COLO829 (cell line): ENCODE results near the gene TMPRSS4.

Source experiments
- DNase-seq: peaks from one replicate; pipeline ENCODE4 v3.0.0; 2012; ENCODE audit warnings: low spot score

TMPRSS4 gene

DNA sequence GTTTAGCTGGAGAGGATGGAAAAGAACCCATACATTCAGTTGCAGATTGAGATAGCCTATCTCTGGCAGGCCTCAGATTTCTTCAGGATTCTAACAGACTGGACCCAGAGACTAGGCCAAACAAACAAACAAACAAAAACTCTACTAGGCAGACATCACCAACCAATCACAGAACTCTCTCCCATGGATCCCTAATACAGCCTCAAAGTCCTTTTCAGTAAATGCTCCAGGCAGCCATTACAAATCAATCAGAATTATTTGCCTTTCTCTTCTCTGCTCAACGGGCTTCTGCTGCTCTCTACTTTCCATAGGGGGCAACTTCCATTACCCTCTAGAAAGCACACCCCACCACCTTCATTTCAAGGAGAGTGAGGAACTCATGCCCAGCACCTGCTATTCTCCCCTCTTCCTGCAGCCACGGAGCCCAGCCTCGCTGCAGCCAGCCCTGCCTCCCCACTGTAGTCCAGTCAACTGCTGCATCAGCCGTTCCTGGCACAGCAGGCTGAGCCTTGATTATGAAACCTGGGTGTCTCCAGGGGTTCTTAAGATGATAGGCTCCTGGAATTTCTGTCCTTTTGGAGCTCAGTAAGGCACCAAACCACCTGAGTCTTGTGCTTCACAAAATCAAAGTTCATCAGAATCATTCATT is 28.9 kb downstream of the TMPRSS4 start:
- no peak for DNase-seq

DNA sequence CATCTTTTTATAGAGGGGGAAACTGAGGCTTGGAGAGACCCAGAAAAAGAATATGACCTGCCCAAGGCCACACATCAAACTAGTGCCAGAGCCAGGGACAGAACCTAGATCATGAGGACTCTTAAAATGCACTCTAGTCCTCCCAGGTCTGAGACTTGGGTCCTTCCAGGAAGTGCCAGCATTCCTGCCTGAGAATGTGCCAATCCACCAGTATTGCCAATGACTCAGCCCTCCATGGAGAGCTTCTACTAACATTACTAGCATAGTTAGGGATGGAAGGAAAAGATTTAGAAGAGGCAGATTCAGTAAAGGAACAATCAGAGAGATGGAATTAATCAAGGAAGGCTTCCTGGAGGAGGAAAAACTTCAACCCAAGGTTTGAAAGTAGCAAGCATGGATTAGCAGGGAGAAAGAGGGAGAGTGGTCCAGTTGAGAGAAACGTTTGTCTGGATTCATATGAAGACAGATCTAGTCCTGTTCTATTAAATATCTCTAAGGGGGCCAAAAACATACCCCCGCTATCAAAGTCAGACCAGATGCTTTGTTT is 30.0 kb downstream of the TMPRSS4 start:
- no peak for DNase-seq

DNA sequence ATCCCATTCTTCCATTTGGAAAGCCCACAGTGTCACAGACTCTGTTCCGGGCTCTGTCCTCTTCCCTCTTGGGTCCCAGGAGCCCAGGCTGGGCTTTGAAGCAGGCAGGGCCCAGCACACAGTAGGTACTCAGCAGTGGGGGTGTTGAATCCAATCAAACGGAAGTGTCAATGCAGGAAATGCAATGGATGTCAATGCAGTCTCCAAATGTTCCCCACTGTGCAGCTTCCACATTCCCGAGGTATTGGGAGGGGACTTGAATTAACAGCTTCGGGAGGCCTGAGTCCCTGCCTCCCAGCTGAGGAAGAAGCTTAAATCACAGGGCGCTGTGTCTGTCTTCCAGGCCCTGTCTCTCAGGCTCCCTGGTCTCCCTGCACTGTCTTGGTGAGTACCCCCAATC is 31.6 kb downstream of the TMPRSS4 start:
- DNase-seq, result no peak

DNA sequence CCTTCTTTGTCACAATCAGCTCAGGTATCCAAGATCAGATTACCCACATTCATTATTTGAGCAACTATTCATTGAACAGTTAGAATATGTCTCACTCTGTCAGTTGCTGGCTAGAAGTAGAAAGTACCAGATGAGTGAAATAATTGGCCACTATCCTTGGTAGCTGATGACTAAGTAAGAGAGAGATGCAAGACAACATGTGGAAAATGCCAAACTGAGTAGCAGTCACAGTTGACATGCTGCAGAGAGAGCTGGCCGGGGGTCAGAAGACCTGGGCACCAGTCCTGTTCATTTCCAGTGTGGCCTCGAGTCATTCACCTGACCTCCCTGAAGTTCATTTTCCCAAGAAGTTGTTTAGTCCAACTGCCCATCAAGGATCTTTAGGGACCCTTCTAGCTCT is 32.4 kb downstream of the TMPRSS4 start:
- DNase-seq, result no peak

DNA sequence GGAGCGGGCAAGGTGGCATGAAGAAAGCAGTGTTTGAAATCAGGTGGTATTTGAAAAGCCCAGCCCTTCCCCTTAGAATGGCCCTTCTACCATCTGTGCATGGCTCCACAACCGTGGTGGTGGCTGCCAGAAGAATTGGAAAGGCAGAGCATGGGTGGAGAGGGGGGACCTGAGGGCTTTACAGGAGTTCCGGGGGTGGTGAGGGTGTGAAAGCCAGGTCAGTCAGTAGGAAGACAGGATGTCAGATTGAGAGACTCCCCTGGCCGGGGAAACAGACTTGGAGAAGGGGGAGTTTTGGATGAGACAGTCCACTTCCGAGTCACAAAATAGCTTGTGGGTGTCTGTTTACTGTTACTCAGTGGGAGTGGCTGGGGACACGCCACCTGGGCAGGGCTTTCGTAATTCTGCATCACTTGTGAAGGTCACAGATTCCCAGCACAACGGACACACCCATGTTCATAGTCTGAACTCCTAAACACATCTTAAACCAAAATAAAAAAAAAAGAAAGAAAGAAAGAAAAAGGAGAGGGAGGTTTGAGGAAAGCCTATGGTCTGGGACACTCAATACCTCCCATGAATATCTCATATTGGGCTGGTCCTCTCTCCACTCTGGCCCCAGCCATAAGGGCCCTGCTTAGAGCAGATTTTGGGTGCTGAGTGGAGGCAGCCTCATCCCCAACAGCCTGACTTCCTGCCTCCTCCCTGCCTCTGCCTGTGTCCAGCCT is 34.3 kb downstream of the TMPRSS4 start:
- no peak for DNase-seq

DNA sequence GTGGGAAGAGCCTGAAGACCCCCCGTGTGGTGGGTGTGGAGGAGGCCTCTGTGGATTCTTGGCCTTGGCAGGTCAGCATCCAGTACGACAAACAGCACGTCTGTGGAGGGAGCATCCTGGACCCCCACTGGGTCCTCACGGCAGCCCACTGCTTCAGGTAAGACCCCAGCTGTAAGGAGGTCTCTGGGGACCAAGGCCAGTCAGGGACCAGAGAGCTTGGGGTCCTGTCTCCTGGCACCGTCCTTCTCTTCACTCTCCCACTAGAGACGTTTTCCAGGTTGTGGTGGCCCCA is 34.8 kb downstream of the TMPRSS4 start:
- DNase-seq, result no peak

DNA sequence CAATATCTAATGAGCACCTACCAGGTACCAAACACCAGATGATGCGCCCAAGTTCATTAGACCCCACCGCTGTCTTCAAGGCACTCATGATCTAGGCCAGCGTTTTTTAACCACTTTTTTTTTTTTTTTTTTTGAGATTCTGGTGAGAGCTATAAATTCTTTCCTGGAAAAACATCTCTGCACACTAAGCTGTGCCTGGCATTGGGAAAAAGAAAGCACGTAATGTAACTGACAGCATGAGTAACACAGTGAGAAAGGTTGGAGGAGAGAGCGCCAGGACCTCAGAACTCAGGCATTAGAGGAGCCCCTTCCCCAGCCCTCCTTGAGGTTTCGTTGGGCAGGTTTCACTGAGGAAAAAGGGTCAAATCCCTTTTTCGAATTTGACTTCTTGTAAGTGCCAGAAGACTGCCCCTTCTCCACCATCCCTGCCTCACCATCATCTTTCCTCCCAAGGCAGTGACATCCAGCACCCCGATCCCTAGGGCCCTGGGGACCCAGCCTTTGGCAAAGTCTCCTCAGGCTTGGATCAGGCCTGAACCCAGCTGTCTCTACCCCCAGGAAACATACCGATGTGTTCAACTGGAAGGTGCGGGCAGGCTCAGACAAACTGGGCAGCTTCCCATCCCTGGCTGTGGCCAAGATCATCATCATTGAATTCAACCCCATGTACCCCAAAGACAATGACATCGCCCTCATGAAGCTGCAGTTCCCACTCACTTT is 36.0 kb downstream of the TMPRSS4 start:
- no peak for DNase-seq

DNA sequence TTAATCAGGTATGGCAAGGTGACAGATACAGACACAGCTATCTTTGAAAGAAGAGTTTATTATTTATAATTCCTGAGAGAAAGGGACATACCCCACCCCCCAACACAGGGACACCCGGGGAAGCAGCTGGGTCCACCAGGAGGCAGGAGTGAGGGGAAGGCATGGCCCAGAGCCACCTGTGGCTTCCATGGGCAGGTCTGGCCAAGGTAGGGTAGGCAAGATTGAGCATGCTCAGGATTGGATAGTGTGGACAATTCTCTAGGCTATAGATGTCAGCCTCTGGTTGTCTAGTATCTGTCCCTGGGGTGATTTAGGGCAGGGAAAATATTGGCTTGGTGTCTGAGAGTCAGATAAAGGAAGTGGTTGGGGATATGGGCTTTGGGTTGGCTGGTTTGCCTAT is 37.4 kb downstream of the TMPRSS4 start:
- DNase-seq, result no peak

DNA sequence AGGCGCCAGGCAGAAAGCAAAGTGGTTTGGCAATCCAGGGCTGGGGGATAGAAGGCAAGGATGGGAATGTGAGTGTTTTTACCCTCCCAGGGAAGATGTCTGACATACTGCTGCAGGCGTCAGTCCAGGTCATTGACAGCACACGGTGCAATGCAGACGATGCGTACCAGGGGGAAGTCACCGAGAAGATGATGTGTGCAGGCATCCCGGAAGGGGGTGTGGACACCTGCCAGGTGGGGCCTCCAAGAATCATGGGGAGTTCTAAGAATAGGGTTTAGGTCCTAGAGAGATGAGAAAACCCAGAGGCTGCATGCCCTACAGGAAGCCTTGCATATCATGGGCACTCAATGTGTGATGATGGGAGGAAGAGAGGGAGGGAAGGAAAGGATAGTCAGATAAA is 38.2 kb downstream of the TMPRSS4 start:
- DNase-seq, result no peak

DNA sequence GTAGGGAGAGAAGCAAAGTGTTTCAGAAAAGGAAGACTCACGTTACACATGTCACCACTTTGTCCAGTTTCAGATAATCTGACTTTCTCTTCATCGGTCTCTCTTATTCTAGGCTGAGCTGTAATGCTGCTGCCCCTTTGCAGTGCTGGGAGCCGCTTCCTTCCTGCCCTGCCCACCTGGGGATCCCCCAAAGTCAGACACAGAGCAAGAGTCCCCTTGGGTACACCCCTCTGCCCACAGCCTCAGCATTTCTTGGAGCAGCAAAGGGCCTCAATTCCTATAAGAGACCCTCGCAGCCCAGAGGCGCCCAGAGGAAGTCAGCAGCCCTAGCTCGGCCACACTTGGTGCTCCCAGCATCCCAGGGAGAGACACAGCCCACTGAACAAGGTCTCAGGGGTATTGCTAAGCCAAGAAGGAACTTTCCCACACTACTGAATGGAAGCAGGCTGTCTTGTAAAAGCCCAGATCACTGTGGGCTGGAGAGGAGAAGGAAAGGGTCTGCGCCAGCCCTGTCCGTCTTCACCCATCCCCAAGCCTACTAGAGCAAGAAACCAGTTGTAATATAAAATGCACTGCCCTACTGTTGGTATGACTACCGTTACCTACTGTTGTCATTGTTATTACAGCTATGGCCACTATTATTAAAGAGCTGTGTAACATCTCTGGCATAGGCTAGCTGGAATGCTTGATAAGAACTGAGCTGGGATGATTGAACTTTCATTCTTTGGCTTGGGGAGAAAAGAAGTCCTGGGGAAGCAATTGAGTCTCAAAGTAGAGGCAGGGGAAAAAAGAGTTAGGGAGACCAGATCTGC is 41.1 kb downstream of the TMPRSS4 start:
- no peak for DNase-seq

DNA sequence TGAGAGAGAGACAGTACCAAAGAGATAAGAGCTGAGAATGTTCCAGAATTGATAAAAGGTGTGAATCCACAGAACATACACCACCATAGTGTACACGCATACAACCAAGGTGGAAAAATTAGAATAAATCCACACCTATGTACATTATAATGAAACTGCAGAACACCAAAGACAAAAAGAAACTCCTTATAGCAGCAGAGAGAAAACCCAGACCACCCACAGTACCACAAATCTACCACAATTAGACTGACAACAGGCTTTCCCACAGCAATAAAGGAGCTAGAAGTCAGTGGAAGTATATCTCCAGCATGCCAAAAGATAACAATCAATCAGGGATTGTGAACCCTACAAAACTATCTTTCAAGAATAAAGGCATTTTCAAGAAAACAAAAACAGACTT is 43.9 kb downstream of the TMPRSS4 start:
- DNase-seq, result no peak

DNA sequence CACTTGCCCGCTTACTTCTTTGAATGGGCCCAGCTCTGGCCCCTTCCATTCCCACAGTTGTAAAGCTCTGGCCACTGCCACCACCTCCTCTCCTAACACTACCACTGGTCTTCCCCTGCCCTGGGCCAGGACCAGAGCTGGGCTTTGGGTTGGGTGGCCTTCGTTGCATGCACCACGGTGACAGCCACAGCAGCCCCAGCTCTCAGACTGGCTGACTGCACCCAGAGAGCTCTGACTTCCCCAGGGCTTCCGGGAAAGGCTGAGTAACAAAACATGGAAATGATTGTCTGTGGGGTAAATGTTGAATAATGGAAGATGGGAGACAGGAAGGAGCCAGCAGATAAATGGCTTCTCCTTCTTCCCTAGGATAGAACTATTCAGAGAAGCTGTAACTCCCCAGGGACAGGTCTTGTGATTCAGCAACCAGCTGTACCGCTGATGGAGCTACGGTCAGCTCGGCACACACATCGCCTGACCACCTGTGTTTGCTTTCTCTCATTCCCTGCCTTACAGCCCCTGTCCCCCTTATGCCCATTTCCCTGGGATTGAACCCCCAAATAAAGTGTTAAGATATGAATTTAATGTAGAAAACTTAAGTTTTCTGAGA is 48.2 kb downstream of the TMPRSS4 start:
- no peak for DNase-seq

DNA sequence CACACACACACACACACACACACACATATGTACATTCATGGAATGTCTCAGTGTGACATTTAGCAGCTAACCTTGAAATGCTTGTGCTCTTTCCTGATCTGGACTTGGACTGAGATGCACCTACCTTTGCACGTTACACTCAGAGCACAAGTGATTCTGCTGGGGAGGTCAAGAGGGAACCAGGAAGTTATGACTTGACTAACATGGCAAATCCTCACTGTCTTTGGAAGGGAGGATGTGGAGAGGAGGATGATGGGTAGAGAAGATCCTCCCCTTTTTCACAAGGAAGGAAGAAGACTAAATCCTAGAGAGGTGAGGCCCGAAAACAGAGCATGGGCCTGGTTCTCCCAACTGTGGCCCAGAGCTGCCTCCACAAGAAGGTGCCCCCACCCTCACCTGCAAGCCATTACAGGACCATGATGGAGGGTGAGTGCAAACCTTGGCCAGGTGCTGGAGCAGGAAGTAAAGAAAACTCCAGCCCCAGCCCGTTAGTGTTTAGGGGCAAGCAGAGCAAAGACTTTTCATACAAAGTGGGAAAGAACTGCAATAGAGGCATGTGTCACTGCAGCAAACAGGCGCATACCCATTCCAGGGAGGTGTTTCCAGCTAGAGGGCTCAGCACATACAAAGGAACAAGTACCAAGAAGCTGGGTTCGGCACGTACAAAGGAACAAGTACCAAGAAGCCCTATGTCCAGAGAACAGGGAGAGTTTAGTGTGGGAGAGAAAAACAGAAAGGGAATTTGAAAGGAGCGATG is 49.4 kb downstream of the TMPRSS4 start:
- DNase-seq, result no peak

DNA sequence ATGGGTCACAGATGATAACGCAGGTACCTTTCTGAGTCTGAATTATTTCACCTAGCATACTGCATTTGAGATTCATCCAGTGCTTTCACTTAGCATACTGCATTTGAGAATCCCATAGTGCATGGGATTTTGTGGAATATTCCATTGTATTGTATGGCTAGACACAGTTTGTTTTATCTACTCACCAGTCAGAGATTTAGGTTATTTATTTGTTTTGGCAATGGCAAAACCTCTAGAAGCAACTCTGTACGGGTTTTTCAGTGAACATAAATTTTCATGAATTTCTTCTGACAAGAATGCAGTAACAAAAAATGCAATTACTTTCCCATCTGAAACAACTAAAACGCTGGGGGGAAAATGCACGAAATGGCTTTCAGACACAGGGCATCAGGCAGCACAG is 51.4 kb downstream of the TMPRSS4 start:
- DNase-seq, result no peak

DNA sequence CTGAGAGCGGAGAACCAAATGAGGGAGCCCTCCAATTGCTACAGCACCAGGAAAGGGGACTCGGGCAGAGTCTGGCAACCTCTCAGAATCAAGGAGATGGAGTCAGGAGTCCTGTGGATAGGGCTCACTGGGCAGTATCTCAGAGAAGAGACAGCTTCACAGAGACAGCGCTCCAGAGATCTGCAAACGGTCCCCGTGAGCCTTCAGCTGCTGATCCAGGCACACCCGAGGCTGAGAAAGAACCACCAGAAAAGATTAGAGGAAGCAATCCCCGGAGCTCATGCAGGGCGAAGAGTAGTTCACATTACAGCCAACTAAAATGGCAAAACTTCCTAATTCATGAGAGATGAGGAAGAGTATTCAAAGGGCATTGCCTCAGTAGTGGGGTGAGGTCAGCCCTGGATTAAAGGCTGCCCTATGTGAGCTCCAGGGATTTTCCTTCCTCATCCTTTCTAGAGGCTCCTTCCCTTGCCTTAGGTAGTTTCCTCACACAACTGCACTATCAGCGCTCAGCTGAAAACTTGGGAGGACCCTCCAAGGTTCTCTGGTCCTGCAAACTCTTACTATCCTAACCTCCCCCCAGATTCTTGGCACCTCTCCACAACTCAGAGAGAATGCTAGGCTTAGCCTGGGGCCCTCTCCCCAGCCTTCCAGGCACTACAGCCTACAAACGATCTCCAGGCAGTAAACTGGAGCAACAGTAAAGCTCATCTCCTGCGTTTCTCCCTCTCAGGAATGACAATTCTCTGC is 52.0 kb downstream of the TMPRSS4 start:
- no peak for DNase-seq

DNA sequence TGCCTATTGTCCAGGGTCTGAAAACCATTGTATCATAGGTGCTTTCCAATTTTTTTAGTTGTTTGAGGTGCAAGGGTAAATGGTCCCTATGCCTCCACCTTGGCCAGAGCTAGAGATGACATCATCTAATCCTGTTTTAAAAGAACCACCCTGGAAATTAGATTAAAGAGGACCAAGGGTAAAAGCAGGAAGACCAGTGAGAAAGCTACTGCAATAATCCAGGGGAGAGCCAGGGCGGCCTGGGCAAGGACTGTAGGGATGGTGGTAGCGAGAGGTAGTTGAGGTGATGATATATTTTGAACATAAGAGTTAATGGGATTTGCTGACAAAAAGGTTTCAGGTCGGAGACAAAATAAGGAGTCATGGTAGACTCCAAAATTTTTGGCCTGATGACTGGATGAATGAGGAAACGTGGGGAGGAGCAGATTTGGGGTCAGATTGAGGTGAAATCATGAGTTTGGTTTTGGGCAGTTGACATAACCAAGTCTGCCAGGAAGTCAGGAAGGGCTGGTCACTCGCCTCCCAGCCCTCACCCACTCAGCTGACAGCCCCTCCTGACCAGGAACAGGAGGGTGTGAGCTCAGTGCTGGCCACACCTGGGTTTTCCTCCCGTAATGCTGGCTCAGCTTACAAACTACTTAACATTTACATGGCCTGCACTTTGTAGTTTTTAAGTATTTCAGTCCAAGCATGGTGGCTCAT is 52.7 kb downstream of the TMPRSS4 start:
- DNase-seq, result no peak

DNA sequence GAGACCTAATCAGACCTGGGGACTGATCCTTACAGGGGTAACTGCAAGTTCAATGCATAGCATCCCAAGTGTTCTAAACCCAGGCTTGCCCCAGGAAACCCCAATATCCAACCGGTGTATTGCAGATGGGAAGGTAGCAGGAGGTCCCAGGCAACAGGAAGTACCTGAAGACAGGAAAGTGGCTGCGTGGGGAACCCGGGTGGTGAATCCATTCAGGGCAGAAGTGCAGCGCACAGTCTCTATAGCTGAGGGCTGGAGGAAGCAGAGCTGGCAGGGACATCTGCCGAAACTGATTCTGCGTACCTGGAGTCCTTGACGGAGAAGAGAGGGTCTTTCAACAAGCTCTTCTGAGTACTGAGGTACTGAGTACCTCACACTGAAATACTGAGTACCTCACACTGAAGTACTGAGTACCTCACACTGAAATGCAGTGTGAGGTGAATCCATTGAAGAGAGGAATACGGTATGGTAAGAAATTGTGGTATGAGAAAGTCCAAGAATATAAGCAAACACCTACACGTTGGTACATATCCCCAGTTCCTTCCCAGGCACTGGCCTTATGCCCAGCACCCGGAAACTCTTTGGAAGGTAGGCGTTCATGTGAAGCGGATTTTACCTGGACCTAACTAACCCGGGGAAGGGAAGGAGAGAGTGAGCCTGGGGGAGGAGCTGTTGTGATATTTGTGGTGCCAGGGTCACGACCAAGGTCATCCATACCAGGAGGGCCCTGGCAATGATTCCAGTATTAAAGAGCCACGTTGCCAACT is 55.7 kb downstream of the TMPRSS4 start:
- no peak for DNase-seq

DNA sequence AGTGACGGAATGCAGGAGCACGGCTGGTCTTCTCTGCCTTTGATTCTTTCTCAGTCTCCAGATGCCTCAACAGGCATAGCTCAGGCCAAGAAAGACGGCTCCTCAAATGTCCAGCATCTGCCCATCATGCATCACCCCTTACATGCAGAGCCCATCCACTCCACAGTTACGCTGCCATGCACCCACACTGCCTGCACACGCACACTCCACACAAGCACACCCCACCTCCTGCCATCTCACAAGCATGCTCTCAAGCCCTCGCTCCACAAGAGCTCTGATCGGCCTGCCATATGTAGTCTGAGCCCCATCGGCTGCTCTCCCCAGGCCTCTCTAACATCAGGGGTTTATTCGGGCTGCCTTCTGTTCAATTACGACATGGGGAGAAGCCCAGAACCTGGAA is 56.9 kb downstream of the TMPRSS4 start:
- DNase-seq, result no peak
